H1 (cell line): ENCODE measurements around the gene CCDC91. TPM values are rescaled to one million over a fixed set of nuclear protein-coding genes. Genes with fewer than 3 reads are reported as not detected.

Experiments
- CTCF ChIA-PET: fragments of 300-600 bp; sonication (Branson Sonifier 250); formaldehyde crosslinking; loops from one replicate; lab custom pipeline; 2021; ENCODE audit not compliant: partially characterized antibody; lab: Charles Lee
- POLR2A ChIA-PET: fragments of 300-600 bp; sonication (Branson Sonifier 250); formaldehyde crosslinking; loops from one replicate; lab custom pipeline; 2021; ENCODE audit warnings: inconsistent platforms; ENCODE audit not compliant: partially characterized antibody; lab: Charles Lee
- DNase-seq, 2 experiments: peaks; one replicate each; pipeline versions ENCODE4 v3.0.0 to v3.0.0-alpha.2; 2010 to 2022; ENCODE audit warnings: low spot score in 2 of 2, low read depth in 1 of 2, mixed read lengths in 1 of 2
- FAIRE-seq: peaks from 2 replicates; lab custom pipeline; 2011; peaks lifted over from hg19 to GRCh38; lab: Jason Lieb, UNC
- H2AFZ ChIP-seq: 2 replicates; pipeline ENCODE4 v1.8.1; 2012; ENCODE audit warnings: low read length, inconsistent platforms
- H2AK5ac ChIP-seq: 2 replicates; pipeline ENCODE4 v1.6.1; 2013; ENCODE audit warnings: low read depth, low read length
- H2BK120ac ChIP-seq: replicated peaks from 2 replicates; pipeline ENCODE3; 2013; ENCODE audit warnings: low read depth, low read length, inconsistent platforms
- H2BK12ac ChIP-seq: 2 replicates; pipeline ENCODE4 v1.6.1; 2013; ENCODE audit warnings: low read depth, low read length
- H2BK15ac ChIP-seq: 2 replicates; pipeline ENCODE4 v1.6.1; 2013; ENCODE audit warnings: low read length
- H2BK20ac ChIP-seq: 2 replicates; pipeline ENCODE4 v1.6.1; 2013; ENCODE audit warnings: low read length
- H2BK5ac ChIP-seq: 2 replicates; pipeline ENCODE4 v1.6.1; 2013; ENCODE audit warnings: low read depth, low read length
- H3K14ac ChIP-seq: 2 replicates; pipeline ENCODE4 v1.6.1; 2013; ENCODE audit warnings: inconsistent platforms; ENCODE audit not compliant: insufficient read length
- H3K18ac ChIP-seq: 2 replicates; pipeline ENCODE4 v1.6.1; 2013; ENCODE audit warnings: low read length; ENCODE audit errors: extremely low read depth
- H3K23ac ChIP-seq: 2 replicates; pipeline ENCODE4 v1.6.1; 2013; ENCODE audit warnings: inconsistent platforms; ENCODE audit not compliant: insufficient read length
- H3K23me2 ChIP-seq: 2 replicates; pipeline ENCODE4 v1.6.1; 2013; ENCODE audit warnings: low read depth, low read length
- H3K27ac ChIP-seq: 2 replicates; pipeline ENCODE4 v1.6.1; 2011; ENCODE audit warnings: low read depth, low read length, inconsistent platforms
- H3K27me3 ChIP-seq, 4 experiments: replicated peaks in 1 of 4; 1 replicate in 1 of 4; 2 replicates in 3 of 4; pipeline versions ENCODE4 v1.6.1 to v1.8.1; 2011 to 2013; ENCODE audit warnings: low read length in 3 of 4, mild to moderate bottlenecking in 3 of 4, inconsistent platforms in 2 of 4, mixed read lengths in 2 of 4, moderate library complexity in 1 of 4; ENCODE audit not compliant: control insufficient read depth in 3 of 4, insufficient read depth in 3 of 4; ENCODE audit errors: extremely low read depth in 1 of 4
- H3K36me3 ChIP-seq, 4 experiments: 2 replicates each; pipeline versions ENCODE4 v1.6.1 to v1.8.1; 2011 to 2013; ENCODE audit warnings: mild to moderate bottlenecking in 4 of 4, low read length in 3 of 4, moderate library complexity in 2 of 4, control low read depth in 1 of 4, inconsistent platforms in 1 of 4; ENCODE audit not compliant: insufficient read depth in 4 of 4, control insufficient read depth in 2 of 4
- H3K4ac ChIP-seq: replicated peaks from 2 replicates; pipeline ENCODE3; 2013; ENCODE audit warnings: low read length, low read depth, mixed read lengths, inconsistent platforms; ENCODE audit not compliant: insufficient read length
- H3K4me1 ChIP-seq, 4 experiments: replicated peaks in 1 of 4; 1 replicate in 1 of 4; 2 replicates in 3 of 4; pipeline versions ENCODE4 v1.6.1 to v1.8.1; 2011 to 2013; ENCODE audit warnings: low read length in 3 of 4, inconsistent platforms in 2 of 4, mixed read lengths in 1 of 4; ENCODE audit not compliant: insufficient read depth in 4 of 4, control insufficient read depth in 3 of 4
- H3K4me2 ChIP-seq, 2 experiments: 2 replicates each; pipeline versions ENCODE4 v1.6.1 to v1.8.1; 2011 to 2013; ENCODE audit warnings: low read depth in 2 of 2, low read length in 2 of 2, control low read depth in 1 of 2, inconsistent platforms in 1 of 2, mild to moderate bottlenecking in 1 of 2; ENCODE audit not compliant: insufficient read depth in 1 of 2
- H3K4me3 ChIP-seq, 4 experiments: fragments of 200-600, 300-600 bp in 1 of 4; sonication (generic), shearing (Covaris generic), sonication (Bioruptor Twin) in 1 of 4; 2 replicates each; pipeline versions ENCODE4 v1.5.1 to v1.8.1; 2011 to 2016; ENCODE audit warnings: low read length in 4 of 4, low read depth in 3 of 4, control low read depth in 2 of 4, inconsistent platforms in 2 of 4, mild to moderate bottlenecking in 2 of 4, mixed read lengths in 1 of 4, moderate library complexity in 1 of 4; ENCODE audit not compliant: insufficient read depth in 2 of 4; ENCODE audit errors: extremely low read depth in 1 of 4
- H3K56ac ChIP-seq: replicated peaks from 2 replicates; pipeline ENCODE3; 2013; ENCODE audit warnings: low read depth, mild to moderate bottlenecking, mixed read lengths, low read length, inconsistent platforms; ENCODE audit not compliant: insufficient read length
- H3K79me1 ChIP-seq: 2 replicates; pipeline ENCODE4 v1.6.1; 2013; ENCODE audit warnings: low read depth, low read length, control low read depth
- H3K79me2 ChIP-seq, 2 experiments: 2 replicates each; pipeline versions ENCODE4 v1.6.1 to v1.8.1; 2012 to 2013; ENCODE audit warnings: low read length in 2 of 2, mild to moderate bottlenecking in 2 of 2, inconsistent platforms in 1 of 2; ENCODE audit not compliant: insufficient read depth in 2 of 2, control insufficient read depth in 1 of 2
- H3K9ac ChIP-seq, 4 experiments: replicated peaks in 1 of 4; 1 replicate in 1 of 4; 2 replicates in 3 of 4; pipeline versions ENCODE4 v1.6.1 to v1.8.1; 2011 to 2013; ENCODE audit warnings: low read depth in 3 of 4, low read length in 3 of 4, control low read depth in 2 of 4, mild to moderate bottlenecking in 2 of 4, moderate library complexity in 2 of 4, inconsistent platforms in 1 of 4; ENCODE audit errors: extremely low read depth in 1 of 4
- H3K9me3 ChIP-seq, 2 experiments: 2 replicates each; pipeline versions ENCODE4 v1.6.1 to v1.8.1; 2012 to 2013; ENCODE audit warnings: mild to moderate bottlenecking in 2 of 2, moderate library complexity in 2 of 2, control low read depth in 1 of 2, inconsistent platforms in 1 of 2, low read depth in 1 of 2, low read length in 1 of 2, mixed read lengths in 1 of 2; ENCODE audit not compliant: insufficient read depth in 2 of 2
- H4K20me1 ChIP-seq, 2 experiments: replicated peaks in 1 of 2; 2 replicates each; pipeline versions ENCODE3 to v1.8.1; 2011 to 2013; ENCODE audit warnings: inconsistent platforms in 2 of 2, low read length in 2 of 2, mild to moderate bottlenecking in 1 of 2; ENCODE audit not compliant: insufficient read depth in 2 of 2, control insufficient read depth in 1 of 2
- H4K5ac ChIP-seq: 2 replicates; pipeline ENCODE4 v1.6.1; 2013; ENCODE audit warnings: low read length, low read depth, mixed read lengths, inconsistent platforms; ENCODE audit not compliant: insufficient read length
- H4K8ac ChIP-seq: 2 replicates; pipeline ENCODE4 v1.8.0; 2013; ENCODE audit warnings: mild to moderate bottlenecking, moderate library complexity, low read length, inconsistent platforms; ENCODE audit not compliant: insufficient read depth; ENCODE audit errors: extremely low read depth
- H4K91ac ChIP-seq: replicated peaks from 2 replicates; pipeline ENCODE3; 2013; ENCODE audit warnings: low read length, mixed read lengths, inconsistent platforms; ENCODE audit not compliant: insufficient read length
- CBX5 ChIP-seq: fragments of 300-800, 300-1000 bp; sonication (generic); IDR thresholded peaks from 2 replicates; pipeline ENCODE4 v1.7.1; 2016; ENCODE audit warnings: antibody characterized with exemption, low read length, low read depth
- EP300 ChIP-seq, 2 experiments: IDR thresholded peaks; 1 replicate in 1 of 2; 2 replicates in 1 of 2; pipeline ENCODE4 v1.6.1; 2011 to 2012; ENCODE audit warnings: low read depth in 2 of 2, low read length in 2 of 2, mild to moderate bottlenecking in 2 of 2, borderline replicate concordance in 1 of 2, inconsistent platforms in 1 of 2, moderate library complexity in 1 of 2
- FOSL1 ChIP-seq: IDR thresholded peaks from 2 replicates; pipeline ENCODE4 v1.6.1; 2011; ENCODE audit warnings: mild to moderate bottlenecking, low read depth, low read length, moderate library complexity; ENCODE audit not compliant: insufficient read depth
- JUN ChIP-seq: IDR thresholded peaks from 2 replicates; pipeline ENCODE4 v1.6.1; 2011; ENCODE audit warnings: low read depth, mild to moderate bottlenecking, improper control_type of control experiment, low read length
- POU5F1 ChIP-seq: IDR thresholded peaks from 2 replicates; pipeline ENCODE4 v1.6.1; 2011; ENCODE audit warnings: low read depth, mild to moderate bottlenecking, low read length, moderate library complexity
- RBBP5 ChIP-seq: IDR thresholded peaks from 2 replicates; pipeline ENCODE4 v1.7.1; 2012; ENCODE audit warnings: low read depth, mild to moderate bottlenecking, inconsistent platforms, low read length, moderate library complexity, borderline replicate concordance
- SIX5 ChIP-seq: IDR thresholded peaks from 2 replicates; pipeline ENCODE4 v1.6.1; 2011; ENCODE audit warnings: mild to moderate bottlenecking, low read depth, low read length
- SP1 ChIP-seq: IDR thresholded peaks from 2 replicates; pipeline ENCODE4 v1.6.1; 2011; ENCODE audit warnings: low read depth, low read length
- SP4 ChIP-seq: IDR thresholded peaks from 2 replicates; pipeline ENCODE4 v1.6.1; 2012; ENCODE audit warnings: low read length, inconsistent platforms
- TBP ChIP-seq: IDR thresholded peaks from 2 replicates; pipeline ENCODE4 v1.6.1; 2011; ENCODE audit warnings: low read depth, low read length, improper control_type of control experiment
- TEAD4 ChIP-seq: IDR thresholded peaks from 2 replicates; pipeline ENCODE4 v1.6.1; 2012; ENCODE audit warnings: low read depth, low read length, inconsistent platforms, mixed read lengths
- WGBS, 2 experiments: shearing (Covaris generic) in 1 of 2; methylation state at CpG; one replicate each; pipeline versions ENCODE4 v1.1.6 to v1.1.7; 2013 to 2015; ENCODE audit warnings: low lambda C conversion rate in 2 of 2, mixed read lengths in 2 of 2, inconsistent platforms in 1 of 2, low coverage in 1 of 2, missing lambda C conversion rate in 1 of 2; ENCODE audit not compliant: insufficient replicate concordance in 2 of 2, insufficient coverage in 1 of 2, insufficient read length in 1 of 2; ENCODE audit errors: extremely low coverage in 1 of 2, missing lambda C conversion rate in 1 of 2; 5-methylcytosine and 5-hydroxymethylcytosine counted together
- polyA plus RNA-seq, 7 experiments: library from polyadenylated mRNA; depleted of rRNA in 3 of 7; stranded (reverse) in 5 of 7; unstranded in 2 of 7; fragments of >200 nt in 5 of 7; fragments of 200-250 nt in 2 of 7; gene quantifications; 1 replicate in 5 of 7; 2 replicates in 1 of 7; 4 replicates in 1 of 7; pipeline versions ENCODE4 v1.2.1 to v1.2.3, GENCODE V29; 2011 to 2013; ENCODE audit warnings: missing spikeins in 2 of 7, mixed read lengths in 2 of 7
- total RNA-seq: library from RNA; stranded (reverse); fragmentation: NEBNext Ultra II Directional; extraction: Animal tissue kit (Norgen Biotek cat#: 25700); gene quantifications from 2 replicates; pipeline ENCODE4 v1.2.1, GENCODE V29; 2021
- TF ChIP-seq, protein P1 (sequence below): IDR thresholded peaks from 2 replicates; pipeline ENCODE4 v1.6.1; 2012; ENCODE audit warnings: low read length, inconsistent platforms

The CCDC91 gene
- total and polyA plus RNA-seq, 2 of the 8 experiments (the other 6 are each of a cell fraction or from before 2014, with no cell fraction given), result 8.6 to 23.1 TPM

DNA sequence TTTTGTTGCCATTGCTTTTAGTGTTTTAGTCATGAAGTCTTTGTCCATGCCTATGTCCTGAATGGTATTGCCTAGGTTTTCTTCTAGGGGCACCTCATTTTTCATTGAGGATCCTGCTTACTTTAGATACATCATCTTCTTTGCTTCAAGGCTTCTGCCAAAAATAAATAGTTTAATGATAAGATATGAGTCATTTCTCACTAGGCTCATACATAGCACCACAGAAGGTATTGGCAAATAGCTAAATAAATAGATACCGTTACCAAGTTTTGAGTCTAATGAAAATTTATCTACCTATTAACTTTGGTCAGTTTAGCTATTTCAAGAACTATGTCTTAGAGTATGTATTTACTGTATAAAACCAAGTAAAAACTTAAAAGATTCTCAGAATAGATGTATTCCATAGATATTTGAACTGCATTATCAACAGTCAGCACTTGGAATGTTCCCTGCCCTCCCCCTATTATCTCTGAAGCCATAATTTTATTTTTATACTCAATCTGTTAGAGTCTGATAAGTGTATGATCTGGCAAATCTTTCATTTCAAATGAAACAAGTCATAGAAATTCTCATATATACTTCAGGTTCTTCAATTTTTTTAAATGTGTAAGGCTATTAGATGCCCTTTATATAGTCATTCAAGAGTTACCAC is 310.2 kb downstream of the CCDC91 start:
- H3K4ac ChIP-seq, result no peak overlapping the region
- no peaks in the 10 kb centered on the region for H3K9me3 ChIP-seq
- POLR2A ChIA-PET, result no interaction called here

More for the DNA sequence above, 310.2 kb downstream of the CCDC91 start:
- H3K9ac ChIP-seq, result no peak overlapping the region
- no peak overlapping the region for H3K4me3 ChIP-seq
- H3K18ac ChIP-seq, result no peak overlapping the region
- no peaks in the 10 kb centered on the region for H3K79me2 ChIP-seq
- H2BK15ac ChIP-seq, result no peak overlapping the region
- no peak overlapping the region for H2AFZ ChIP-seq
- H4K5ac ChIP-seq, result no peak overlapping the region
- H3K4me2 ChIP-seq, result no peak overlapping the region
- H3K36me3 ChIP-seq, result no peaks in the 10 kb centered on the region
- H3K4me1 ChIP-seq, result peaks cover 0 to 4% (median 1%) of the 10 kb centered on the region in 4 experiments; a peak in 3 of 7 replicates
- no peaks in the 10 kb centered on the region for H4K20me1 ChIP-seq
- H2AK5ac ChIP-seq, result no peak overlapping the region
- DNase-seq (no peak), FAIRE-seq (no peak)
- H3K27me3 ChIP-seq, result no peaks in the 10 kb centered on the region
- no peak overlapping the region for H3K56ac ChIP-seq
- WGBS, 2 experiments, result 96% methylated on average over 1 of the region's 1 CpG; no CpG with 5 or more reads in 1 of the 2 experiments
- H3K23ac ChIP-seq, result no peak overlapping the region
- no peak overlapping the region for H2BK12ac ChIP-seq
- CTCF ChIA-PET, result no interaction called here
- H3K27ac ChIP-seq, result no peak overlapping the region
- no peak overlapping the region for H2BK20ac ChIP-seq
- no peaks in the 10 kb centered on the region for H3K79me1 ChIP-seq
- H2BK120ac ChIP-seq, result no peak overlapping the region
- no peak overlapping the region for H4K91ac ChIP-seq
- H2BK5ac ChIP-seq, result no peak overlapping the region
- no peak overlapping the region for H3K14ac ChIP-seq
- H4K8ac ChIP-seq, result no peak overlapping the region
- no peak for TF ChIP-seq FOSL1
- TF ChIP-seq POU5F1, result no peak
- no peak for TF ChIP-seq RBBP5
- no peak for TF ChIP-seq JUN
- TF ChIP-seq TBP, result no peak
- TF ChIP-seq SP4, result no peak
- TF ChIP-seq SP1, result no peak
- no peak for TF ChIP-seq CBX5
- no peak for TF ChIP-seq SIX5
- no peak for TF ChIP-seq TEAD4
- no peak for TF ChIP-seq EP300 (IDR thresholded peaks at IDR 0.05; ENCODE audit: borderline replicate concordance in 1 of 2, low read depth in 2 of 2, low read length in 2 of 2)
- TF ChIP-seq, protein P1, sequence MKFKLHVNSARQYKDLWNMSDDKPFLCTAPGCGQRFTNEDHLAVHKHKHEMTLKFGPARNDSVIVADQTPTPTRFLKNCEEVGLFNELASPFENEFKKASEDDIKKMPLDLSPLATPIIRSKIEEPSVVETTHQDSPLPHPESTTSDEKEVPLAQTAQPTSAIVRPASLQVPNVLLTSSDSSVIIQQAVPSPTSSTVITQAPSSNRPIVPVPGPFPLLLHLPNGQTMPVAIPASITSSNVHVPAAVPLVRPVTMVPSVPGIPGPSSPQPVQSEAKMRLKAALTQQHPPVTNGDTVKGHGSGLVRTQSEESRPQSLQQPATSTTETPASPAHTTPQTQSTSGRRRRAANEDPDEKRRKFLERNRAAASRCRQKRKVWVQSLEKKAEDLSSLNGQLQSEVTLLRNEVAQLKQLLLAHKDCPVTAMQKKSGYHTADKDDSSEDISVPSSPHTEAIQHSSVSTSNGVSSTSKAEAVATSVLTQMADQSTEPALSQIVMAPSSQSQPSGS, result no peak
- TF ChIP-seq, all 59 proteins: peak for 0
- H3K23me2 ChIP-seq, result no peaks in the 10 kb centered on the region
